ENCODE results near the gene THADA. TPM values are rescaled to one million over a fixed set of nuclear protein-coding genes. Genes with fewer than 3 reads are reported as not detected.

Gene THADA
- total RNA-seq, 1 donor, result 39.4 TPM

GRCh38 chr2:43328832-43329231 lies 267.0 kb downstream of the THADA start:
- H3K36me3 ChIP-seq (ENCODE audit: insufficient read depth, low read length), result peaks cover 2% of the 10 kb centered on the region
- H3K4me1 ChIP-seq (ENCODE audit: insufficient read depth, low read length), result peaks cover 27% of the 10 kb centered on the region
- H3K4me2 ChIP-seq (ENCODE audit: insufficient read depth, low read length), result no peak overlapping the region
- no peaks in the 10 kb centered on the region for H3K27me3 ChIP-seq (ENCODE audit: insufficient read depth, low read length)
- no peak overlapping the region for H3K27ac ChIP-seq (ENCODE audit: low read depth, low read length)
- no peak for TF ChIP-seq CTCF (IDR thresholded peaks at IDR 0.05; ENCODE audit: extremely low read depth, low read depth, low read length)
- DNase-seq (ENCODE audit: insufficient read length, low spot score, missing footprints), result no peak
- H3K4me3 ChIP-seq (ENCODE audit: insufficient read depth, low read length), result no peak overlapping the region
- H4K20me1 ChIP-seq (ENCODE audit: insufficient read depth, low read length), result no peaks in the 10 kb centered on the region
- H2AFZ ChIP-seq (ENCODE audit: low read length), result no peak overlapping the region
- H3K9me3 ChIP-seq (ENCODE audit: low read depth, low read length), result no peaks in the 10 kb centered on the region
- no peaks in the 10 kb centered on the region for H3K79me2 ChIP-seq (ENCODE audit: insufficient read depth, low read length)

- no peak overlapping the region for H3K4me2 ChIP-seq (ENCODE audit: insufficient read depth, low read length)
- no peak overlapping the region for H3K27ac ChIP-seq (ENCODE audit: low read depth, low read length)
These were observed 267.7 kb downstream of the THADA start for GRCh38 chr2:43328133-43328532.

GRCh38 chr2:43327119-43327518 lies 268.7 kb downstream of the THADA start:
- H3K4me1 ChIP-seq (ENCODE audit: insufficient read depth, low read length), result peaks cover 12% of the 10 kb centered on the region

More at GRCh38 chr2:43328133-43328532, 267.7 kb downstream of the THADA start:
- no peak for TF ChIP-seq CTCF (IDR thresholded peaks at IDR 0.05; ENCODE audit: extremely low read depth, low read depth, low read length)
- peaks cover 2% of the 10 kb centered on the region for H3K36me3 ChIP-seq (ENCODE audit: insufficient read depth, low read length)
- no peaks in the 10 kb centered on the region for H3K79me2 ChIP-seq (ENCODE audit: insufficient read depth, low read length)
- no peaks in the 10 kb centered on the region for H3K27me3 ChIP-seq (ENCODE audit: insufficient read depth, low read length)
- no peak overlapping the region for H2AFZ ChIP-seq (ENCODE audit: low read length)
- no peaks in the 10 kb centered on the region for H4K20me1 ChIP-seq (ENCODE audit: insufficient read depth, low read length)
- no peak overlapping the region for H3K4me3 ChIP-seq (ENCODE audit: insufficient read depth, low read length)
- DNase-seq (ENCODE audit: insufficient read length, low spot score, missing footprints), result no peak
- no peaks in the 10 kb centered on the region for H3K9me3 ChIP-seq (ENCODE audit: low read depth, low read length)
- peaks cover 20% of the 10 kb centered on the region for H3K4me1 ChIP-seq (ENCODE audit: insufficient read depth, low read length)

More at GRCh38 chr2:43327119-43327518, 268.7 kb downstream of the THADA start:
- no peak for DNase-seq (ENCODE audit: insufficient read length, low spot score, missing footprints)
- Histone ChIP-seq H4K20me1 (ENCODE audit: insufficient read depth, low read length) (no peaks in the 10 kb centered on the region), H3K27ac (ENCODE audit: low read depth, low read length) (no peak overlapping the region), H3K4me3 (ENCODE audit: insufficient read depth, low read length) (no peak overlapping the region), H3K79me2 (ENCODE audit: insufficient read depth, low read length) (no peaks in the 10 kb centered on the region), H3K4me2 (ENCODE audit: insufficient read depth, low read length) (no peak overlapping the region), H3K36me3 (ENCODE audit: insufficient read depth, low read length) (no peaks in the 10 kb centered on the region), H3K27me3 (ENCODE audit: insufficient read depth, low read length) (no peaks in the 10 kb centered on the region), H2AFZ (ENCODE audit: low read length) (no peak overlapping the region), H3K9me3 (ENCODE audit: low read depth, low read length) (no peaks in the 10 kb centered on the region)
- TF ChIP-seq CTCF (IDR thresholded peaks at IDR 0.05; ENCODE audit: extremely low read depth, low read depth, low read length), result no peak

Data from osteoblast (primary cell).